Gastrocnemius medialis (tissue), 4 donors: ENCODE data around the gene STAC2. TPM values are rescaled to one million over a fixed set of nuclear protein-coding genes. Genes with fewer than 3 reads are reported as not detected.

Experiments
- ATAC-seq, 2 donors: fragments of 150-250 bp; one replicate each; pipeline ENCODE4 v1.9.1; 2016
- DNase-seq, 2 donors: peaks; one replicate each; pipeline ENCODE4 v3.0.0-alpha.2; 2019
- H3K27ac ChIP-seq, 4 donors: fragments of 200-600 bp; sonication (generic); 1 replicate in 1 of 4; 2 replicates in 3 of 4; pipeline ENCODE4 v1.5.1; 2016 to 2018; ENCODE audit warnings: mild to moderate bottlenecking in 2 of 4, moderate library complexity in 1 of 4
- H3K27me3 ChIP-seq, 3 donors: fragments of 200-600 bp; sonication (generic) in 2 of 3; 1 replicate in 1 of 3; 2 replicates in 2 of 3; pipeline versions ENCODE4 v1.5.1 to v1.6.0; 2016 to 2019; ENCODE audit warnings: mild to moderate bottlenecking in 1 of 3, moderate library complexity in 1 of 3
- H3K36me3 ChIP-seq, 2 donors: fragments of 200-600 bp; sonication (generic) in 1 of 2; one replicate each; pipeline ENCODE4 v1.5.1; 2017 to 2018
- H3K4me1 ChIP-seq, 2 donors: fragments of 200-600 bp; sonication (generic) in 1 of 2; one replicate each; pipeline ENCODE4 v1.5.1; 2016 to 2017; ENCODE audit warnings: mild to moderate bottlenecking in 2 of 2
- H3K4me3 ChIP-seq, 4 donors: fragments of 200-600 bp; sonication (generic) in 3 of 4; 1 replicate in 1 of 4; 2 replicates in 3 of 4; pipeline ENCODE4 v1.5.1; 2016 to 2019; ENCODE audit warnings: mild to moderate bottlenecking in 2 of 4
- H3K9me3 ChIP-seq, 3 donors: fragments of 200-600 bp; sonication (generic) in 2 of 3; 1 replicate in 1 of 3; 2 replicates in 2 of 3; pipeline ENCODE4 v1.5.1; 2016 to 2019
- POLR2A ChIP-seq, 2 donors: fragments of 450-650 bp; IDR thresholded peaks; one replicate each; pipeline ENCODE4 v1.6.1; 2017; ENCODE audit warnings: antibody characterized with exemption in 2 of 2, mild to moderate bottlenecking in 2 of 2, moderate library complexity in 2 of 2
- in situ Hi-C, 4 donors: fragments of 200-750 bp; cut with MboI; loops; one replicate each; pipeline versions ENCODE4 v1.15.0 to v1.8.0; 2017; ENCODE audit warnings: low sequenced_read_pairs in 4 of 4
- intact Hi-C: fragments of 100-400 bp; cut with DNase I; formaldehyde crosslinking; loops from one replicate; pipeline ENCODE4 v1.15.1; 2023; ENCODE audit warnings: low total_unique reads
- total RNA-seq, 4 donors: library from RNA; depleted of rRNA; stranded (reverse); fragments of >200 nt; gene quantifications; one replicate each; pipeline versions ENCODE4 v1.1.0 to v1.2.3, GENCODE V29; 2016
- TF ChIP-seq, protein P1 (sequence below), 5 experiments: fragments of 450-650 bp in 3 of 5; fragments of 200-600 bp in 2 of 5; sonication (generic) in 2 of 5; IDR thresholded peaks in 4 of 5; conservative IDR thresholded peaks in 1 of 5; 1 replicate in 4 of 5; 2 replicates in 1 of 5; pipeline ENCODE4 v1.5.1; 2016 to 2019; ENCODE audit warnings: antibody characterized with exemption in 5 of 5, mild to moderate bottlenecking in 3 of 5, moderate library complexity in 3 of 5

The STAC2 gene
- total RNA-seq, 4 donors from 2014 or later = not detected

DNA sequence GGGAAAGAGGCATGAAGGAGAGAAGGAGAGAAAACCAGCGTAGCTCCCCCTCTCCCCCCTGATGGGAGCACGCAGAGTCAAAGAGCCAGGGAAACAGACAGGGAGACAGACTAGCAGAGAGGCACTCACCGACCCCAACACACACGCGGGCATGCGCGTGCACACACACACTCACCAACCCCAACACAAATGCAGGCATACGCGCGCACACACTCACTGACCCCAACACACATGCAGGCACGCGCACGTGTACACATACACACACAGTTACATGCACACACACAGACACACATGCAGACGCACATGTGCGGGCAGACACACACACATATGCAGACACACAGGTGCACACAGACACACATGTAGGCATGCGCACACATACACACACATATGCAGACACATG lies 32.8 kb downstream of the STAC2 start:
- no peak for TF ChIP-seq POLR2A (IDR thresholded peaks at IDR 0.05)
- TF ChIP-seq, protein P1, sequence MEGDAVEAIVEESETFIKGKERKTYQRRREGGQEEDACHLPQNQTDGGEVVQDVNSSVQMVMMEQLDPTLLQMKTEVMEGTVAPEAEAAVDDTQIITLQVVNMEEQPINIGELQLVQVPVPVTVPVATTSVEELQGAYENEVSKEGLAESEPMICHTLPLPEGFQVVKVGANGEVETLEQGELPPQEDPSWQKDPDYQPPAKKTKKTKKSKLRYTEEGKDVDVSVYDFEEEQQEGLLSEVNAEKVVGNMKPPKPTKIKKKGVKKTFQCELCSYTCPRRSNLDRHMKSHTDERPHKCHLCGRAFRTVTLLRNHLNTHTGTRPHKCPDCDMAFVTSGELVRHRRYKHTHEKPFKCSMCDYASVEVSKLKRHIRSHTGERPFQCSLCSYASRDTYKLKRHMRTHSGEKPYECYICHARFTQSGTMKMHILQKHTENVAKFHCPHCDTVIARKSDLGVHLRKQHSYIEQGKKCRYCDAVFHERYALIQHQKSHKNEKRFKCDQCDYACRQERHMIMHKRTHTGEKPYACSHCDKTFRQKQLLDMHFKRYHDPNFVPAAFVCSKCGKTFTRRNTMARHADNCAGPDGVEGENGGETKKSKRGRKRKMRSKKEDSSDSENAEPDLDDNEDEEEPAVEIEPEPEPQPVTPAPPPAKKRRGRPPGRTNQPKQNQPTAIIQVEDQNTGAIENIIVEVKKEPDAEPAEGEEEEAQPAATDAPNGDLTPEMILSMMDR (IDR thresholded peaks at IDR 0.05 in 4 of 5, conservative IDR thresholded peaks at IDR 0.05 in 1 of 5) = no peak
- intact Hi-C loops (loop anchor here (10.0 kb wide), 2 partner anchors 472 to 1152 kb away; partner anchors contain the start of genes PNMT and TCAP), in situ Hi-C loops (no loop called here)
- no peaks in the 10 kb centered on the region for H3K27me3 ChIP-seq
- no peaks in the 10 kb centered on the region for H3K9me3 ChIP-seq
- DNase-seq (peak in 1 of 2 donors; percentile 54), ATAC-seq (no peak)
- H3K4me1 ChIP-seq = peaks cover 58 to 68% of the 10 kb centered on the region in 2 donors
- H3K36me3 ChIP-seq = peaks cover 0 to 25% of the 10 kb centered on the region in 2 donors
- peak overlapping the region; percentile 87 to 99 (median 94) for H3K27ac ChIP-seq
- H3K4me3 ChIP-seq = peak overlapping the region; percentile 50 to 62 (median 55)

DNA sequence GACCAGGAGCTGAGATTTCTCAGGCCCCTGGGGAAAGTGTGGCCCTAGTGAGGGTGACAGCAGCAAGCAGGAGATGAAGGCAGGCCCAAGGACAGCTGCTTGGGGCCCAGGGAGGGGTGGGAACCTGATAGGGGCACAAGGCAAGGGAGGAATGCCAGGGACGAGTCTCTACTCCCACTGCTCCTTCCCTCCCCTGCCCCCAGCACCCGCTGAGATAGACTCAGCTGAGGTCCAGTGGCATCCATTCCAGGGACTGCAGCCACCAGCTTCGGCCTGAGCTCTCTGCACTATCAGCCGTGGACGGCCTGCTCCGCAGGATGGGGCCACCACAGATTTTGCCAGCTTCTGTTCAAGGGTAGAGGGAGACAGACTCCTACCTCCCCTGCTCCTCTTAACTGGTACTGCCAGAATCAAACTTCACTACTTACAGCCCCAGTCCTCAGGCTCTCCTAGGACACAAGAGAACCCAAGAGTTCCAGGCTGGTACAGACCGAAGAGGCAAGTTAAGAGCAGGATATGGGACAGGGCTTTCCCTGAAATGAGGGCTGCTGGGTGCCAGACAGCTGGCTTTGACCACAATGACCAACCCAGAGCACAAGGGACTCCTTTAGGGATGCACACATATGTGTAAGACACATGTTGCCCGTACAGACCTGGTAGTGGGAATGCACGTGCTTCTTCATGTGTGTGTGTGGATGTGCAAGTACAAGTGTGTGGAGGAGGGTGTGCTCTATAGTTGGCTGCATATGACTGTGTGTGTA lies 33.8 kb downstream of the STAC2 start:
- in situ Hi-C loops (no loop called here), intact Hi-C loops (loop anchor here (10.0 kb wide), 2 partner anchors 473 to 1153 kb away; partner anchors contain the start of genes PNMT and TCAP)
- Histone ChIP-seq H3K27me3 (no peaks in the 10 kb centered on the region), H3K9me3 (no peaks in the 10 kb centered on the region), H3K4me1 (peaks cover 60 to 72% of the 10 kb centered on the region in 2 donors), H3K36me3 (peaks cover 0 to 35% of the 10 kb centered on the region in 2 donors), H3K27ac (peak overlapping the region; percentile 87 to 99 (median 94)), H3K4me3 (peak overlapping the region; percentile 48 to 62 (median 54))
- DNase-seq (peak; percentile 85 to 95), ATAC-seq (peak; percentile 53 to 54)
- TF ChIP-seq POLR2A (IDR thresholded peaks at IDR 0.05) = peak; percentile 38 to 45
- TF ChIP-seq, protein P1 (IDR thresholded peaks at IDR 0.05 in 4 of 5, conservative IDR thresholded peaks at IDR 0.05 in 1 of 5) = no peak

DNA sequence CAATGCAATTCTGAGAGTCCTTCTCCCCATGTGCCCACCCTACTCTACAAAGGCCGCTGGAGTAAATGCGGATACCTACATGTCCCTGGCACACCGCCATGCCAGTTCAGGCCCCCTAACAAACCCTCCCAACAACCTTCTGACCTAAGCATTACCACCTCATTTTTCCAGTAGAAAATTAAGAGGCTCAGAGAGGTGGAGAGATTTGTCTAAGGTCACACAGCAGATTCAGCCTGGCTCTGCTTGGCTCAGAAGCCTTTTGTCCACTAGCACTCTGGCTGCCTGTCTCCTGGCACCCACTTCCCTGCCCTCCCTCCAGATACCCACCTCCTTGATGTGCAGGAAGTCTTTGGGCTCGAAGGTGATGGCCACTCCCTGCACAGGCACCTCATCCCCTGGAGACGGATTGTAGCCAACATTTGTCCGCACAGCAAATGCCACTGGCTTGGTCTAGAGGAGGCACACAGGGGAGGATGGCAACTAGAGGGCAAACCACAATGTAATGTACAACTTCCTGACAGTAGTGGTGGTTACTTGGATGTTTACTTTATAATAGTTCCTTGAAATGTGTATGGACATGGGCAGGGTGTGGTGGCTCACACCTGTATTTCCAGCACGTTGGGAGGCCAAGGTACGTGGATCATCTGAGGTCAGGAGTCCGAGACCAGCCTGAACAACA lies 38.5 kb downstream of the STAC2 start:
- ATAC-seq (no peak), DNase-seq (no peak)
- no peak for TF ChIP-seq POLR2A (IDR thresholded peaks at IDR 0.05)
- TF ChIP-seq, protein P1 (IDR thresholded peaks at IDR 0.05 in 4 of 5, conservative IDR thresholded peaks at IDR 0.05 in 1 of 5) = no peak
- in situ Hi-C loops (no loop called here), intact Hi-C loops (no loop called here)
- H3K27ac ChIP-seq = peak overlapping the region; percentile 42 to 96 (median 72)
- H3K4me1 ChIP-seq = peaks cover 28 to 32% of the 10 kb centered on the region in 2 donors
- H3K27me3 ChIP-seq = no peaks in the 10 kb centered on the region
- H3K36me3 ChIP-seq = peaks cover 0 to 81% of the 10 kb centered on the region in 2 donors
- H3K9me3 ChIP-seq = no peaks in the 10 kb centered on the region
- H3K4me3 ChIP-seq = no peak overlapping the region

DNA sequence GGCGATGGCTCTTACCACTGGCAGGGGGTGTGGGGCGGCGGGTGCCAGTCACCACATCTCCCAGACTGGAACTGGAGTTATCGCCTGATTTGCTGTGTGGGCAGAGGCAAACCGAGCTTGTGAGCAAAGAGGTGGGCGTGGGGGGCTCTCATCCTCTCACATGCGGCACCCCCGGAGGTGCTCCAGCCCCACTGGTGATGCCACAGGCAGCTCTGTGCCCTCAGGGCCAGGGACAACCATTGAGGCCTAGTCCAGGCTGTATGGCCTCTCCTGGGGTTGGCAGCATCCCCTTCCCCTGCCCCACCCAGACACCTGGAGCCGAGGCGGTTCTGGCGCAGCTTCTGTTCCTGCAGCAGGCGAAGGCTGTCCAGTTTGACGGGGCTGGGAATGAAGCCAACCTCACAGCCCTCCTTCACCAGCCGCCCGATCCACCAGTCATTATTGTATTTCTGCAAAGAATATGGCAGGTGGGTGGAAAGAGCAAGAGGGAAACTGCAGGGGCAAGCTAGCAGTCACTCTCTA lies 39.2 kb downstream of the STAC2 start:
- in situ Hi-C loops = no loop called here
- H3K27me3 ChIP-seq = no peaks in the 10 kb centered on the region
- intact Hi-C loops = no loop called here
- no peak for DNase-seq
- H3K4me3 ChIP-seq = no peak overlapping the region
- H3K27ac ChIP-seq = peak overlapping the region in 3 of 4 donors; percentile 42 to 96 (median 87)
- H3K9me3 ChIP-seq = no peaks in the 10 kb centered on the region
- H3K4me1 ChIP-seq = peaks cover 22 to 25% of the 10 kb centered on the region in 2 donors
- TF ChIP-seq, protein P1 (IDR thresholded peaks at IDR 0.05 in 4 of 5, conservative IDR thresholded peaks at IDR 0.05 in 1 of 5) = no peak
- TF ChIP-seq POLR2A (IDR thresholded peaks at IDR 0.05) = no peak
- H3K36me3 ChIP-seq = peaks cover 0 to 87% of the 10 kb centered on the region in 2 donors
- no peak for ATAC-seq
